HepG2 (cell line): ENCODE measurements around the gene PARD3. TPM values are rescaled to one million over a fixed set of nuclear protein-coding genes. Genes with fewer than 3 reads are reported as not detected.

ENCODE experiments used
- ATAC-seq: fragments of 200-7000 bp; cut with Tn5 transposase; 3 replicates; pipeline ENCODE4 v1.9.1; 2020; ENCODE audit warnings: mild to moderate bottlenecking, moderate library complexity
- BruUV-seq: library from RNA; stranded (reverse); fragments of 400-500 nt; replicated peaks from 2 replicates; lab custom pipeline; 2021; lab: Mats Ljungman, UMichigan
- CTCF ChIA-PET: fragments of 300-600 bp; formaldehyde crosslinking; extraction: SDS; loops from one replicate; lab custom pipeline; 2021; ENCODE audit warnings: low total read pairs, inconsistent platforms, low intra/inter-chr PET ratio; lab: Yijun Ruan, JAX
- POLR2A ChIA-PET: fragments of 350-600 bp; sonication (Branson Sonifier 250); formaldehyde crosslinking; loops from one replicate; lab custom pipeline; 2020; ENCODE audit warnings: antibody characterized with exemption, inconsistent platforms; lab: Yijun Ruan, JAX
- DNase-seq: peaks from one replicate; pipeline ENCODE4 v3.0.0-alpha.2; 2015; ENCODE audit warnings: low spot score
- FAIRE-seq: peaks from 3 replicates; lab custom pipeline; 2011; peaks lifted over from hg19 to GRCh38; lab: Jason Lieb, UNC
- H2AFZ ChIP-seq: one replicate; pipeline ENCODE4 v1.6.1; 2011; ENCODE audit warnings: low read length, inconsistent platforms
- H3K27ac ChIP-seq: fragments of 300-600 bp; 3 replicates; pipeline ENCODE4 v1.8.0; 2011; ENCODE audit warnings: mixed run types, mild to moderate bottlenecking, mixed read lengths, low read length, inconsistent platforms; ENCODE audit not compliant: insufficient read depth; ENCODE audit errors: extremely low read length
- H3K27me3 ChIP-seq, 2 experiments: fragments of 200-600 bp in 1 of 2; 2 replicates in 1 of 2; 3 replicates in 1 of 2; pipeline versions ENCODE4 v1.6.0 to v1.8.0; 2011; ENCODE audit warnings: low read length in 2 of 2, mild to moderate bottlenecking in 2 of 2, moderate library complexity in 2 of 2, inconsistent platforms in 1 of 2; ENCODE audit not compliant: insufficient read depth in 2 of 2, control insufficient read depth in 1 of 2
- H3K36me3 ChIP-seq, 2 experiments: fragments of 200-600 bp in 1 of 2; replicated peaks in 1 of 2; 2 replicates in 1 of 2; 3 replicates in 1 of 2; pipeline versions ENCODE4 v1.5.1 to v1.8.0; 2011; ENCODE audit warnings: low read length in 2 of 2, inconsistent platforms in 1 of 2; ENCODE audit not compliant: insufficient read depth in 2 of 2, control insufficient read depth in 1 of 2
- H3K4me1 ChIP-seq: 2 replicates; pipeline ENCODE4 v1.5.1; 2012; ENCODE audit warnings: low read length, inconsistent platforms; ENCODE audit not compliant: insufficient read depth
- H3K4me2 ChIP-seq: 2 replicates; pipeline ENCODE4 v1.6.0; 2011; ENCODE audit warnings: low read depth, low read length, inconsistent platforms
- H3K4me3 ChIP-seq, 3 experiments: fragments of 200-600 bp in 1 of 3; sonication (generic), shearing (Covaris generic) in 1 of 3; replicated peaks in 1 of 3; 2 replicates each; pipeline ENCODE4 v1.5.1; 2011 to 2016; ENCODE audit warnings: low read length in 3 of 3, inconsistent platforms in 2 of 3, low read depth in 2 of 3, mild to moderate bottlenecking in 2 of 3, control low read depth in 1 of 3, mixed read lengths in 1 of 3; ENCODE audit not compliant: insufficient read depth in 1 of 3
- H3K79me2 ChIP-seq: one replicate; pipeline ENCODE4 v1.6.1; 2011; ENCODE audit warnings: low read length, inconsistent platforms; ENCODE audit not compliant: insufficient read depth
- H3K9ac ChIP-seq: 2 replicates; pipeline ENCODE4 v1.6.0; 2011; ENCODE audit warnings: mild to moderate bottlenecking, low read depth, low read length, inconsistent platforms; ENCODE audit not compliant: insufficient read depth
- H3K9me3 ChIP-seq: 2 replicates; pipeline ENCODE4 v1.5.1; 2012; ENCODE audit warnings: mild to moderate bottlenecking, low read length
- H4K20me1 ChIP-seq: 2 replicates; pipeline ENCODE4 v1.6.0; 2011; ENCODE audit warnings: inconsistent platforms, mild to moderate bottlenecking, low read length, moderate library complexity; ENCODE audit not compliant: insufficient read depth
- CEBPB ChIP-seq: IDR thresholded peaks from 2 replicates; pipeline ENCODE4 v1.6.1; 2011; ENCODE audit warnings: low read depth, low read length, improper control_type of control experiment, borderline replicate concordance
- CEBPG ChIP-seq: IDR thresholded peaks from 2 replicates; pipeline ENCODE4 v1.6.1; 2016
- GTF2F1 ChIP-seq: fragments of 150-350 bp; IDR thresholded peaks from 2 replicates; pipeline ENCODE4 v1.6.1; 2014; ENCODE audit warnings: low read length
- GZF1 ChIP-seq: sonication (generic); formaldehyde crosslinking; IDR thresholded peaks from 2 replicates; pipeline ENCODE4 v1.5.1; 2020; ENCODE audit warnings: mild to moderate bottlenecking, missing genetic modification reagents
- HDAC6 ChIP-seq: fragments of 200-600 bp; sonication (generic); IDR thresholded peaks from 2 replicates; pipeline ENCODE4 v1.7.0; 2017; ENCODE audit warnings: mild to moderate bottlenecking, antibody characterized with exemption, low read length, low read depth
- ISX ChIP-seq: sonication (generic); formaldehyde crosslinking; conservative IDR thresholded peaks from 2 replicates; pipeline ENCODE4 v1.5.0; 2020; ENCODE audit warnings: missing genetic modification reagents
- NAIF1 ChIP-seq: sonication (generic); formaldehyde crosslinking; IDR thresholded peaks from 2 replicates; pipeline ENCODE4 v1.5.0; 2020; ENCODE audit warnings: mild to moderate bottlenecking, missing genetic modification reagents, borderline replicate concordance
- SPEN ChIP-seq: sonication (generic); formaldehyde crosslinking; IDR thresholded peaks from 2 replicates; pipeline ENCODE4 v1.5.1; 2020; ENCODE audit warnings: low read depth, mild to moderate bottlenecking, missing genetic modification reagents
- ZNF644 ChIP-seq: IDR thresholded peaks from 2 replicates; pipeline ENCODE4 v1.6.1; 2016; ENCODE audit warnings: low read depth
- ZNF773 ChIP-seq: sonication (generic); formaldehyde crosslinking; IDR thresholded peaks from 2 replicates; pipeline ENCODE4 v1.4.0; 2020; ENCODE audit warnings: missing genetic modification reagents, borderline replicate concordance
- WGBS: methylation state at CpG from one replicate; pipeline ENCODE4 v1.1.6; 2017; ENCODE audit warnings: low lambda C conversion rate; 5-methylcytosine and 5-hydroxymethylcytosine counted together
- in situ Hi-C: cut with HindIII; loops from 2 replicates; pipeline ENCODE4 v1.10.0; 2017; ENCODE audit warnings: low pct_unique_long_range_greater_than_20kb; ENCODE audit not compliant: extremely low pct_ligation_motif_present
- intact Hi-C: fragments of 100-400 bp; cut with micrococcal nuclease; formaldehyde crosslinking; loops from one replicate; pipeline ENCODE4 v1.10.0; 2022; ENCODE audit not compliant: unreplicated experiment
- polyA plus RNA-seq, 8 experiments: library from polyadenylated mRNA; depleted of rRNA in 3 of 8; stranded (reverse) in 7 of 8; unstranded in 1 of 8; fragments of >200 nt; fragmentation: Illumina TruSeq in 4 of 8; extraction: Trizol in 4 of 8; gene quantifications; 2 replicates each; pipeline versions ENCODE4 v1.2.1 to v1.2.3, GENCODE V29; 2011 to 2016; ENCODE audit warnings: low read depth in 4 of 8, missing spikeins in 1 of 8, mixed read lengths in 1 of 8; ENCODE audit not compliant: insufficient read depth in 1 of 8
- total RNA-seq, 5 experiments: library from RNA; depleted of rRNA; stranded (reverse); fragments of >200 nt; fragmentation: Illumina TruSeq; extraction: Trizol; gene quantifications; 2 replicates each; pipeline ENCODE4 v1.2.3, GENCODE V29; 2016; ENCODE audit warnings: low read depth in 1 of 5
- TF ChIP-seq, protein P1 (sequence below): IDR thresholded peaks from 2 replicates; pipeline ENCODE4 v1.6.1; 2018; ENCODE audit warnings: missing genetic modification reagents

PARD3 gene
- total and polyA plus RNA-seq, 2 of the 13 experiments (the other 11 are each of a cell fraction or from before 2014, with no cell fraction given) = 40.9 to 60.0 TPM

DNA sequence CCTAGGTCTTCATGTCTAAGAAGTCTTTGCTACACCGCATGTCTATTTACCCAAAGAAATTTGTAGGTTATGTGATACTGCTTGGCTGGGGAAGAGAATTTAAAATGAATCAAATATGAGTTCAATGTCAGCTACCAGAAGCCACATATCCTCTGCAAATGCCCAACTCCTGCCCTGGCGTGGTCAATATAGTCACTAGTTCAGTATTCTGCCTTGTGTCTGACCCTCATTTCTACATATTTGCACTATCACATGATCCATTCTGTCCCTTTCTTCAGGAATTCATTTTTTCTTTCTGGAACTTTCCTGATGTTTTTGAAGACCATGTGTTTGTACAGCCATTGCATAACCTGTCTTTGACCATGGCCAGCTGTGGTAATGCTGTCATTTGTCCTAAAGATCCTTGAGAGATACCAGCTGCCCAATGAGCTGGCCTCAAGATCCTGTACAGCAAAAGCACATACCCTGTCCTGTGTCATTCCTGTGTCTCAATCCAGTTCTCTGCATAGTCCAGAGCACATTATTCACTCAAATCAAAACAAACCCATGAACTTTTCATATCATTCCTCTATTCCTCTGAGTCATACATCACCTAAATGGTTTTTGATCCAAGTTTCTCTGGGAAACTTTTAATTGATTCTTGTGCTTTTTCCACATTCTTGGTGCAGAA, 524.5 kb downstream of the PARD3 start:
- FAIRE-seq (no peak), DNase-seq (peak; percentile 28), ATAC-seq (no peak; the same call in 2 of the 3 replicates)
- intact Hi-C loops = loop anchor here (10.0 kb wide), 1 partner anchor 956 kb away; the partner anchor contains the start of gene NRP1
- H3K79me2 ChIP-seq = no peaks in the 10 kb centered on the region
- ChIA-PET CTCF (no interaction called here), POLR2A (interaction anchor here (1.0 kb wide), 1 partner anchor 11 kb away, joined by 3 read pairs; no protein-coding TSS in a partner anchor)
- no peak overlapping the region for H3K9ac ChIP-seq
- no peak overlapping the region for H3K27ac ChIP-seq
- BruUV-seq = no TSS peak
- 100% methylated on average over 2 of the region's 2 CpGs for WGBS
- no peak overlapping the region for H3K4me2 ChIP-seq
- H3K9me3 ChIP-seq = no peaks in the 10 kb centered on the region
- in situ Hi-C loops = no loop called here
- no peaks in the 10 kb centered on the region for H3K36me3 ChIP-seq
- no peak overlapping the region for H3K4me3 ChIP-seq
- no peaks in the 10 kb centered on the region for H3K27me3 ChIP-seq
- H4K20me1 ChIP-seq = no peaks in the 10 kb centered on the region
- no peak overlapping the region for H2AFZ ChIP-seq
- TF ChIP-seq GZF1 = no peak
- TF ChIP-seq GTF2F1 = no peak
- TF ChIP-seq CEBPB = peak; percentile 45; the same call in 1 of the 2 replicates
- TF ChIP-seq SPEN (CRISPR knock-in tag) = no peak
- peak; percentile 63; the same call in 1 of the 2 replicates for TF ChIP-seq ZNF644
- TF ChIP-seq, protein P1, sequence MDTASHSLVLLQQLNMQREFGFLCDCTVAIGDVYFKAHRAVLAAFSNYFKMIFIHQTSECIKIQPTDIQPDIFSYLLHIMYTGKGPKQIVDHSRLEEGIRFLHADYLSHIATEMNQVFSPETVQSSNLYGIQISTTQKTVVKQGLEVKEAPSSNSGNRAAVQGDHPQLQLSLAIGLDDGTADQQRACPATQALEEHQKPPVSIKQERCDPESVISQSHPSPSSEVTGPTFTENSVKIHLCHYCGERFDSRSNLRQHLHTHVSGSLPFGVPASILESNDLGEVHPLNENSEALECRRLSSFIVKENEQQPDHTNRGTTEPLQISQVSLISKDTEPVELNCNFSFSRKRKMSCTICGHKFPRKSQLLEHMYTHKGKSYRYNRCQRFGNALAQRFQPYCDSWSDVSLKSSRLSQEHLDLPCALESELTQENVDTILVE = no peak
- no peak for TF ChIP-seq HDAC6
- TF ChIP-seq ZNF773 (CRISPR knock-in tag) = no peak
- TF ChIP-seq ISX = no peak
- TF ChIP-seq CEBPG (CRISPR knock-in tag) = 0 out of 2 replicates have a peak, but pooled peaks have one; percentile 20
- TF ChIP-seq NAIF1 (CRISPR knock-in tag) = no peak
- H3K4me1 ChIP-seq = peaks cover 32% of the 10 kb centered on the region
